ENCODE data around the gene PPP2R5E.
A peak's percentile ranks its signal among the peaks of the same experiment; 100 is the strongest.

PPP2R5E gene

GRCh38 chr14:63457498-63457897 is 85.7 kb downstream of the PPP2R5E start:
- in situ Hi-C loops (cut with HindIII; ENCODE audit: low sequenced_read_pairs) = no loop called here
- DNase-seq (ENCODE audit: low read depth) = no peak
- TF ChIP-seq CTCF (IDR thresholded peaks at IDR 0.05; ENCODE audit: low read depth, low read length, missing control alignments) = no peak
- H3K4me3 ChIP-seq (ENCODE audit: low read depth, low read length) = no peak overlapping the region

- H3K4me3 ChIP-seq (ENCODE audit: low read depth, low read length) = no peak overlapping the region
- no peak for TF ChIP-seq CTCF (IDR thresholded peaks at IDR 0.05; ENCODE audit: low read depth, low read length, missing control alignments)
- peak; percentile 58 for DNase-seq (ENCODE audit: low read depth)
These were observed 88.1 kb downstream of the PPP2R5E start for GRCh38 chr14:63454863-63455622.

GRCh38 chr14:63454436-63454835 is 88.7 kb downstream of the PPP2R5E start:
- no peak for TF ChIP-seq CTCF (IDR thresholded peaks at IDR 0.05; ENCODE audit: low read depth, low read length, missing control alignments)
- in situ Hi-C loops (cut with HindIII; ENCODE audit: low sequenced_read_pairs) = no loop called here
- no peak for DNase-seq (ENCODE audit: low read depth)
- H3K4me3 ChIP-seq (ENCODE audit: low read depth, low read length) = no peak overlapping the region

More at GRCh38 chr14:63454863-63455622, 88.1 kb downstream of the PPP2R5E start:
- in situ Hi-C loops (cut with HindIII; ENCODE audit: low sequenced_read_pairs) = no loop called here

- TF ChIP-seq CTCF (IDR thresholded peaks at IDR 0.05; ENCODE audit: low read depth, low read length, missing control alignments) = no peak
- no peak for DNase-seq (ENCODE audit: low read depth)
- in situ Hi-C loops (cut with HindIII; ENCODE audit: low sequenced_read_pairs) = no loop called here
- no peak overlapping the region for H3K4me3 ChIP-seq (ENCODE audit: low read depth, low read length)
These were observed 89.7 kb downstream of the PPP2R5E start for GRCh38 chr14:63453443-63453936.

- TF ChIP-seq CTCF (IDR thresholded peaks at IDR 0.05; ENCODE audit: low read depth, low read length, missing control alignments) = no peak
- H3K4me3 ChIP-seq (ENCODE audit: low read depth, low read length) = no peak overlapping the region
- in situ Hi-C loops (cut with HindIII; ENCODE audit: low sequenced_read_pairs) = no loop called here
- DNase-seq (ENCODE audit: low read depth) = peak; percentile 29
These were observed 90.4 kb downstream of the PPP2R5E start for GRCh38 chr14:63452796-63453195.

GRCh38 chr14:63448841-63449240 is 94.3 kb downstream of the PPP2R5E start:
- no peak for DNase-seq (ENCODE audit: low read depth)
- TF ChIP-seq CTCF (IDR thresholded peaks at IDR 0.05; ENCODE audit: low read depth, low read length, missing control alignments) = no peak
- H3K4me3 ChIP-seq (ENCODE audit: low read depth, low read length) = no peak overlapping the region
- in situ Hi-C loops (cut with HindIII; ENCODE audit: low sequenced_read_pairs) = no loop called here
